ENCODE data around the gene SHC4.

The SHC4 gene

GRCh38 chr15:48955967-48956366, 7.8 kb downstream of the SHC4 start:
- DNase-seq (ENCODE audit: low read depth) = no peak
- no peak for TF ChIP-seq CTCF (IDR thresholded peaks at IDR 0.05; ENCODE audit: low read depth, low read length, missing control alignments)
- no peak overlapping the region for H3K4me3 ChIP-seq (ENCODE audit: low read depth, low read length)

- DNase-seq (ENCODE audit: low read depth) = no peak
- no peak overlapping the region for H3K4me3 ChIP-seq (ENCODE audit: low read depth, low read length)
- no peak for TF ChIP-seq CTCF (IDR thresholded peaks at IDR 0.05; ENCODE audit: low read depth, low read length, missing control alignments)
These were observed 8.3 kb downstream of the SHC4 start for GRCh38 chr15:48955370-48955769.

GRCh38 chr15:48954538-48954937, 9.2 kb downstream of the SHC4 start:
- no peak for TF ChIP-seq CTCF (IDR thresholded peaks at IDR 0.05; ENCODE audit: low read depth, low read length, missing control alignments)
- no peak for DNase-seq (ENCODE audit: low read depth)
- no peak overlapping the region for H3K4me3 ChIP-seq (ENCODE audit: low read depth, low read length)

GRCh38 chr15:48946840-48947187, 16.9 kb downstream of the SHC4 start:
- DNase-seq (ENCODE audit: low read depth) = no peak
- TF ChIP-seq CTCF (IDR thresholded peaks at IDR 0.05; ENCODE audit: low read depth, low read length, missing control alignments) = no peak
- H3K4me3 ChIP-seq (ENCODE audit: low read depth, low read length) = no peak overlapping the region

- no peak for DNase-seq (ENCODE audit: low read depth)
- no peak for TF ChIP-seq CTCF (IDR thresholded peaks at IDR 0.05; ENCODE audit: low read depth, low read length, missing control alignments)
- no peak overlapping the region for H3K4me3 ChIP-seq (ENCODE audit: low read depth, low read length)
These were observed 17.5 kb downstream of the SHC4 start for GRCh38 chr15:48946074-48946839.

GRCh38 chr15:48945386-48945785, 18.3 kb downstream of the SHC4 start:
- no peak for TF ChIP-seq CTCF (IDR thresholded peaks at IDR 0.05; ENCODE audit: low read depth, low read length, missing control alignments)
- H3K4me3 ChIP-seq (ENCODE audit: low read depth, low read length) = no peak overlapping the region
- no peak for DNase-seq (ENCODE audit: low read depth)

GRCh38 chr15:48941904-48942303, 21.8 kb downstream of the SHC4 start:
- DNase-seq (ENCODE audit: low read depth) = no peak
- TF ChIP-seq CTCF (IDR thresholded peaks at IDR 0.05; ENCODE audit: low read depth, low read length, missing control alignments) = no peak
- no peak overlapping the region for H3K4me3 ChIP-seq (ENCODE audit: low read depth, low read length)
